HG03045 (cell line): Measurements from ENCODE around the gene ERICH6.
"Not testable (repeated sequence)": the region's sequence is repeated elsewhere in the genome, so short reads cannot be mapped to it uniquely, and the experiment has no call there.

Experiments
- ATAC-seq: cut with Tn5 transposase; IDR thresholded peaks from one replicate; pipeline ENCODE4 v1.9.1; 2021; ENCODE audit warnings: mild to moderate bottlenecking, moderate library complexity; ENCODE audit not compliant: unreplicated experiment

The ERICH6 gene

DNA sequence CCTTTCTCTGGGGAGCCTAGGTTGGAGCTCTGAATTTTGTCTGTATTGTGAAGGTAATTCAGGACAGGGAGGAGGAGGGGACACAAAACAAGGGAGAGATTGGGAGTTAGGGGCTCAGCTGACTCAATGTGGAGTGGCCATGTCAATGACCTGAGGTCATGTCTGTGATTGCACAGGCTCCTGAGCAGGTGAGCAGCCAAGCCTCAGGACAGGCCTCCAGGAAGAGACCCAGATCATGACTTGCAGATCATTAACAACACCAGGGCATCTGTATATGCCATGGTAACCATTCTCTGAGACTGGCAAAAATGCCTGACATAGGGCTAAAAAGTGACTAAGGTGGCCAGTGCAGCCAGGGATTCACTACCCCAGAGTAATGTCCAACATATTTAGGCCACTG lies 20.9 kb downstream of the ERICH6 start:
- ATAC-seq = no peak

DNA sequence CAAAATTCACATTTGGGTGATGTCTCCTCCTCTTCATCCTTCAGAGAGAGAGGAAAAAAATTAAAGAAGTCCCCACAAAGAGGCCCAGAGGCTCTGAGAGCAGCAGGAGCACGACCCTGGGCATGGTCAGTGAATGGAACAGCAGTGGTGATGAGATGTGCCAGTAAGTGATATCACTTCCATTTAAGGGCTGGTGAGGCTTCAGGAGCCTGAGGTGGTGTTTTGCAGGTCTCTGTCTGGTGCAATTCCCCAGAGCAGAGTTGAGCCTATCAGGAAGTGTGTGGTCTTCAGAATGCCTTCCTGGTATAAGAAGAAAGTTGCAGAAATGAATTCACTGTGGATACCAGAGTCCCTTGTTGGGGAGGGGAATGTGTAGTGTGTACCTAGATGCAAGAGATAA lies 21.4 kb downstream of the ERICH6 start:
- no peak for ATAC-seq

GRCh38 chr3:150681057-150681456 lies 22.7 kb downstream of the ERICH6 start:
- ATAC-seq = peak; percentile 91

- no peak for ATAC-seq
Observed at GRCh38 chr3:150680562-150680961, 23.2 kb downstream of the ERICH6 start.

DNA sequence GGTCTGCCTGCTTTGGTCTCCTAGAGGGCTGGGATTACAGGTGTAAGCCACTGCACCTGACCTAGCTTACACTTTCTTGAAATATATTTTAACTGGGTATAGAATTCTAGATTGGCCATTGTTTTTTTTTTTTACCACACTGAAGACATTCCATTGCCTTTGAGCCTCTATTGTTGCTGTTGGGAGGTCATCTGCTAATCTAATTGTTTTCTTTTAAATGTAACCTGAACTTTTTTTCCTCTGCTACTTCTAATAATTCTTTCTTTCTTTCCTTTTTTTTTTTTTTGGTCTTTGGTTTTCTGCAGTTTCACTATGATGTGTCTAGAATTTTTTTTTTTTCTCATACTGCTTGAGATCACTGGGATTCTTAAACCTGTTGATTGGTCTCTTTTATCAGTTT lies 28.1 kb downstream of the ERICH6 start:
- no peak for ATAC-seq

- no peak for ATAC-seq
Observed at GRCh38 chr3:150673966-150674365, 29.8 kb downstream of the ERICH6 start.

- ATAC-seq = no peak
Observed at GRCh38 chr3:150666167-150666566, 37.6 kb downstream of the ERICH6 start.

DNA sequence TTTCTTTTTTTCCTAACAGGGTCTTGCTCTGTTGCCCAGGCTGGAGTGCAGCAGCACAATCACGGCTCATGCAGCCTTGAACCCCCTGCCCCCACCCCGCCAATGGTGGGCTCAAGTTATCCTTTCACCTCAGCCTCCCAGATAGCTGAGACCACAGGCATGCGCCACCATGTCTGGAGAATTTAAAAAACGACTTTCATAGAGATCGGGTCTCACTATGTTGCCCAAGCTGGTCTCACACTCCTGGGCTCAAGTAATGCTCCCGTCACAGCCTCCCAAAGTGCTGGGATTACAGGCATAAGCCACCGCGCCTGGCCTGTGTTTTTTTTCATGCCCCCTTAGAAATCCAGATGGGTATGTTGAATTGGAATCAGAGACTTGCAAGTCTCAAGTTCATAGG lies 40.3 kb downstream of the ERICH6 start:
- no peak for ATAC-seq

DNA sequence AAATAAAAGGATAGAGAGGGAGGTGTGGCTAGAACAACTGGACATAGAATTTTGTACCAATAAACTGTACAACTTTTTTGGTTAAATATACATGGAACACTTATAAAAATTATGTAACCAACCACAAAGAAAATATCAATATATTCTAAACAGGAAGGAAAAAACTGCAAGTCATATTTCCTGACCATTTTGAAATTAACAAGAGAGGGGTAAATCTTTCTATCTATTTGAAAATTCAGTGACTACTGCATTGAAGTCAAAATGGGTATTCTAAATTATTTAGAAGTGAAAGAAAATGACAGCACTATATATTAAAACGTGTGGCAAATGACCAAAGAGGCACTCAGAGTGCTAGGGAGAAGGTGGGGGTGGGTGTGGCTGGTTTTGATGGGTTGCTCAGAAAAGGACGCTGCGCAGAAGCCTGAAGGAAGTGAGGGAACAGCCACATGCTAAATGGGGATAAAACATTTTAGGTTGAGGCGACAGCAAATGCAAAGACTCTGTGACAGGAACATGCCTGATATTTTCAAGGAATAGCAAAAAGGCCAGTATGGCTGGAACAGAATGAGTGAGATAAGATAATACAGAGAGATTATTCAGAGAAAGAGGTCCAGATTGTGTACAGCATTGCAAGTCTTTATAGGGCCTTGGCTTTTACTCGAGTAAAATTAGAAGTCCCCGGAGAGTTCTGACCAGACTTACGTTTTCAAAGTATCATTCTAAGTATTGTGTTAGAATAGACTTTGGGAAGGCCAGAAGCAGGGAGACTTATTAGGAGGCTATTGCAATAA lies 41.1 kb downstream of the ERICH6 start:
- no peak for ATAC-seq

- no peak for ATAC-seq
Observed at GRCh38 chr3:150656316-150656715, 47.4 kb downstream of the ERICH6 start.

- peak; percentile 70 for ATAC-seq
Observed at GRCh38 chr3:150653110-150653561, 50.6 kb downstream of the ERICH6 start.

DNA sequence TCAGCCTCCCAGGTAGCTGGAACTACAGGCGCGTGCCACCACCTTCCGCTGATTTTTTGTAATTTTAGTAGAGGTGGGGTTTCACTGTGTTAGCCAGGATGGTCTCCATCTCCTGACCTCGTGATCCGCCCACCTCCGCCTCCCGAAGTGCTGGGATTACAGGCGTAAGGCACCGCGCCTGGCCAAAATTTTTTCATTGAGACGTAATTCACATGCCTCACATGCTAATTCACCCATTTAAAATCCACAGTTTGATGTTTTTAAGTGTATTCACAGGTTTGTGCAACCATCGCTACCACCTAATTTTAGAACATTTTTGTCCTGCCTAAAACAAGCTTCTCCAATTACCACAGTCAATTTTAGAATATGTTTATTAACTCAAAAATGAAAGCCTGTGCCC lies 63.5 kb downstream of the ERICH6 start:
- ATAC-seq = no peak

DNA sequence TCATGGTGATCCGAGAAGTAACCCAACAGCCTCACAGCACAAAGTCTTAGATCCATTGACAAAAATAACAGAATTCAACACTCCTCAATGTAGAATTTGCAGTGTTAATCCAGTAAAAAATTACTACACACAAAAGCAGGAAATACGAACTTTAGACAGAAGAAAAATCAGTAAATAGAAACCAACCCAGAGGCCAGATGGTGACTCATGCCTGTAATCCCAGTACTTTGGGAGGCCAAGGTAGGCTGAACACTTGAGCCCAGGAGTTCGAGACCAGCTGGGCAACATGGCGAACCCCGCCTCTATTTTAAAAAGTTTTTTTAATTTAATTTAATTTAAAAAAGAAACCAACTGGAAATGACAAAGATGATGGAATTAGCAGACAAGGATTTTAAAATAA lies 64.5 kb downstream of the ERICH6 start:
- ATAC-seq = no peak

GRCh38 chr3:150636258-150636657 lies 67.5 kb downstream of the ERICH6 start:
- ATAC-seq = no peak

GRCh38 chr3:150635526-150635925 lies 68.2 kb downstream of the ERICH6 start:
- ATAC-seq = no peak

- no peak for ATAC-seq
Observed at GRCh38 chr3:150635076-150635475, 68.6 kb downstream of the ERICH6 start.

DNA sequence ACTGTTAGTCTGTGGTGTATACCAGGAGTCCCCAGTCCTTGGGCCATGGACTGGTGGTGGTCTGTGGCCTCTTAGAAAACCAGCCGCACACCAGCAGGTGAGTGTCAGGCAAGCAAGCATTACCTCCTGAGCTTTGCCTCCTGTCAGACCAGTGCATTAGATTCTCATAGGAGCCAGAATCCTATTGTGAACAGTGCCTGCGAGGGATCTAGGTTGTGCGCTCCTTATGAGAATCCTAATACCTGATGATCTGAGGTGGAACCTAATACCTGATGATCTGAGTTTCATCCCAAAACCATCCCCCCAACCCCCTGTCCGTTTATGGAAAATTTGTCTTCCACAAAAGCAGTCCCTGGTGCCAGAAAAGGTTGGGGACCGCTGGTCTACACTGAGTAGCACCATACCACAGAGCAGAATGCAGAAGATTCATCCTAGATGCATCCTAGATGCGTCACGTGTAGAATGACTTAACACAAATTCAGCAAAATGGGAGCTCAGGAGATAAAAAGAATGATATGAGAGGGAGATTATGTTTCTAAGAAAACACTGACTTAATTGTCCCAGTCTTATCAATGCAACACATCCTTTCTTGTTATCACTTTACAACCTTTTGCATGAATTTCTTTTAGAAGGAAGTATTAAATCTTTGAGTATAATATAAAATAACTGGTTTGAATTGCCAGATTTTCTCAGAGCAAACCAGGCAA lies 72.1 kb downstream of the ERICH6 start:
- ATAC-seq = no peak

GRCh38 chr3:150627557-150627956 lies 76.2 kb downstream of the ERICH6 start:
- no peak for ATAC-seq

DNA sequence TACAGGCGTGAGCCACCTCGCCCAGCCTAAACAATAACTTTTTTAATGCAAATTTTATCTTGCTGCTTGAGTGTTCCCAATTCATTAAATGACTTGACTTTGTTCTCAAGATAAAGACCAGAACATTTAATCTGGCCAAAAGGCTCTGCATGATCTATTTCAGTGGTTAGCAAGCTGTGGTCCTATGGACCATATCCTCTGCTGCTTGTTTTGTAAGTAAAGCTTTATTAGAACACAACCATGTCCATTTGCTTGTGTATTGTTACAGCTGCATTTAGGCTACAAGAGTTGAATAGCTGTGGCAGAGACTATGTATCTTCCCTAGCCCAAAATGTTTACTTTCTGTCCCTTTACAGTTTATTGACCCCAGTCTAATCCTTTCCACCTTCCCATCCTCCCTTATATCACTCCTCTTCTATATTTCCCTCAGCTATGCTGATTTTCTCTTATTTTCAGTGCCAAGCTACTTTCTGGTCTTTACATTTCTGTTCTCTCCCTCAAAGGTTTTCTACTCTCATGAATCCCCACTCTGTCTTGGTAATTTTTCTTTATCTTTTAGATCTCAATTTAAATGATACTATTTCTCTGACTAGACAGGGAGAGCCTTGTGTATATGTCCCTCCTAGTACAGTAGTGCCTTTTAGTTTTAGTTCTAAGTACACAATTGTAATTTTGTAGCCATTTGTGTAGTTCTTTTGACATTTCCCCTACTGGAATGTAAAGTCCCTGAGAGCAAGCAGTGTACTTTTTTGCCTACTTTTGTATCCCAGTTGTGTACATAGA lies 77.4 kb downstream of the ERICH6 start:
- no peak for ATAC-seq

GRCh38 chr3:150623945-150624344 lies 79.8 kb downstream of the ERICH6 start:
- no peak for ATAC-seq

GRCh38 chr3:150622955-150623354 lies 80.8 kb downstream of the ERICH6 start:
- not testable (repeated sequence) for ATAC-seq
